ENCODE data around the gene NFKBIB.
A peak's percentile ranks its signal among the peaks of the same experiment; 100 is the strongest.

Gene NFKBIB

GRCh38 chr19:38907670-38908069, 7.9 kb downstream of the NFKBIB start:
- DNase-seq = no peak

- no peak for DNase-seq
Observed at GRCh38 chr19:38908911-38909310, 9.1 kb downstream of the NFKBIB start.

DNA sequence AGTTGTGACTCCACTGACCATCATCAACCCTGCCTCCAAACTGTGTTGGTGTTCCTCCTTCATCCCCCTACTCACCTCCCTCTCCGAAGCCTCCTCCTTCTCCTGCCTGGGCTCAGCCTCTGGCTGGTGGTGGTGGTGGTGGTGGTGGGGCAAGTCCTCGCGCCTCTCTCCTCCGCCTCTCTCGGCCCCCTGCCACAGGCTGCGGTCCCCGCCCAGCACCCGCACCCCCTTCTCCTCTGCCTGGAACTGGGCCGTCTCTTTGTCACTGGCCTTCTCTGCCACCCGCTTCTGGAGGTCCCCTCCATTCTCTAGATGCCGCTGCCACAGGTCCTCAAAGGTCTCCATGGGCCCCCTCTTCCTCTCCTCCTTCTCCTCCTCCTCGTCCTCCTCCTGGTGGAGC, 10.7 kb downstream of the NFKBIB start:
- no peak for DNase-seq

DNA sequence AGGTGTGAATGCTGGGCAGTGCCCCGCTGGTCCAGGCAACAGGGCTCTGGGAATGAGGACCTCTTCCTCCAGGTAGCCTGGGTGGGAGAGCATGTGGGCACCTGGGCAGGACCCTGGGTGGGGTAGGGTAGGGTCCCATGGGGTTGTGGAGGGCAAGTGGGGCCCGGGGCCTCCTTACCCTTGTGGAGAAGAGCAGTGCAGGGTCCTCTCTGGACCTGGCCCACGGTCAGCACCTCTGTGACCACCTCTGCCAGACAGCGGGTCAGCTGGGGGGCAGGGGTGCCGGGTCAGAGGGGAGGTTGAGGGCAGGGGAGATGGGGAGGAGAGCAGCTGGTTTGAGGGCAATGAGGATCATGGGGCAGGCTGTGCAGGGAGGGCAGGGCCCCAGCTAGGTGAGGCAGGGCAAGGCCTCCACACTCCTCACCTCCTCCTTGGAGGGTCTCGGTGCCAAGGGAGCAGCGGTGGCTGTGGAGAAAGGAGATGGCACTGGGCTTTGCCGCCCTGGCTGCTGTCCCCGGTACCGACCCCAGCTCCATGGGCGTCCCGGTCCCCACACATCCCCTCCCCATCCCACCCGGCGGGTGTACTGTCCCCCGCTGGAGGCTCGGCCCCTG, 11.7 kb downstream of the NFKBIB start:
- no peak for DNase-seq

DNA sequence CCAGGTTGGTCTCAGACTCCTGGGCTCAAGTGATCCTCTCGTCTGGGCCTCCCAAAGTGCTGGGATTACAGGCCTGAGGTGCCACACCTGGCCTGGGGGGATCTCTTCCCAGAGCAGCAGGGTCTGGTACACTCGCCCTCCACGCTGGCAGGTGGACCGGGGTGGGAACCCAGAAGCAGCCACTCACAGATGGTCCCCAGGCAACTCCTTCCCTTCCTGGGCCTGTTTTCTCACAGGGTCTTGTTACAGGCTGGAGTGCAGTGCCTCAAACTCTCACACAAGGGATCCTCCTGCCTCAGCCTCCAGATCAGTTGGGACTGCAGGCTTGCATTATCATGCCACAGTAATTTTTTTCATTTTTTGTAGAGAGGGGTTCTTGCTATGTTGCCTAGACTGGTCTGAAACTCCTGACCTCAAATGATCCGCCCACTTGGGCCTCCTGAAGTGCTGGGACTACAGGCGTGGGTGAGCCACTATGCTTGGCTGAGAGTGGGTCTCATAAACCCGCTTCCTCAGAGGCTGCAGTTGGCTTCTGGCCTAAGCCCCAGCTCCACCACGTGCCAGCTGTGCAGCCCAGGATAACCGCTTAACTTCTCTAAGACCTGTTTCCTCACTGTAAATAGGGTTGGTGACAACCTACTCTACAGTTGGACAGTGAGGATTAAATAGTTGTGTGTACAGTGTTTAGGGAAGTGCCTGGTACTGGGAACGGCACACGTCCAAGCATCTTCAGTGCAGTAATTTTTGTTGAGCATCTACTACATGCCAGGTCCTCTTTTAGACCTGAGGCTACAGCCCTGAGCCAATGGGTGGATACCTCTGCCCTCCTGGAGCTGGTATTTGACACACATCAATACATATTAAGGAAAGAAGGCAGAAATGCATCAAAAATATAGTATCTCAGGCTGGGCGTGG, 13.1 kb downstream of the NFKBIB start:
- DNase-seq = no peak

DNA sequence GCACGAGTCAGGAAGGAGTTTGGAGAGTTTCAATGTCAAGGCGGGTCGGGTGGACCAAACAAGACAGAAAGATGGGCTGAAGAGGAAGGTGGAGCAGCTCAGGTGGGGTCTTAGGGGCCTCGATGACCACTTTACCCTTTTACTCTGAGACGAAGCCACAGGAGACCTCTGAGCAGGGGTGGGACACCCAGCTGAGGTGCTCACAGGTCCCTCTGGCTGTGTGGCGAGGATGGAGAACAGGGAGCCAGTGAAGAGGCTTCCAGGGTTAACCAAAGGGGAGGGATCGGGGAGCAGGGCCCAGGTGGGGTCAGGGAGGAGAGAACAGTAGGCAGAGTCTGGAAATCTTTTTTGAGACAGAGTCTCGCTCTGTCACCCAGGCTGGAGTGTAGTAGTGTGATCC, 14.2 kb downstream of the NFKBIB start:
- DNase-seq = no peak

GRCh38 chr19:38915329-38916321, 15.9 kb downstream of the NFKBIB start:
- DNase-seq = no peak

DNA sequence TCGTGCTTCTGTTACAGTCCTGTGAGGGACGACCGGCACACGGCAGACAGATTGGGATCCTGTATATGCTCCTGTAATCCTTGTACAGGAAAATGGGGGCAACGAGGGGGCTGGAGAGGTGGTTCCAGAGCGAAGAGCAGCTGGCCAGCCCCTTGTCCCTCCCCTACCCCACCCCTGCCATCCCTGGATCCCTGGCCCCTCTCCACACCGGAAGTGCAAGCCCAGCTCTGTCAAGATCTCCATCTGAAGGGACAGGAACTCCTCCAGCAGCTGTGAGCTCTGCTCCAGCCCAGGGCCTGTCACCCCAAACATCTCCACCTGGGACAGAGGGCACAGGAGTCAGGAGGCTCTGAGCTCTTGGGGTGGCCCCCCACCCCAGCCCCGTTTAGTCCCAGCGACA, 17.7 kb downstream of the NFKBIB start:
- DNase-seq = no peak

DNA sequence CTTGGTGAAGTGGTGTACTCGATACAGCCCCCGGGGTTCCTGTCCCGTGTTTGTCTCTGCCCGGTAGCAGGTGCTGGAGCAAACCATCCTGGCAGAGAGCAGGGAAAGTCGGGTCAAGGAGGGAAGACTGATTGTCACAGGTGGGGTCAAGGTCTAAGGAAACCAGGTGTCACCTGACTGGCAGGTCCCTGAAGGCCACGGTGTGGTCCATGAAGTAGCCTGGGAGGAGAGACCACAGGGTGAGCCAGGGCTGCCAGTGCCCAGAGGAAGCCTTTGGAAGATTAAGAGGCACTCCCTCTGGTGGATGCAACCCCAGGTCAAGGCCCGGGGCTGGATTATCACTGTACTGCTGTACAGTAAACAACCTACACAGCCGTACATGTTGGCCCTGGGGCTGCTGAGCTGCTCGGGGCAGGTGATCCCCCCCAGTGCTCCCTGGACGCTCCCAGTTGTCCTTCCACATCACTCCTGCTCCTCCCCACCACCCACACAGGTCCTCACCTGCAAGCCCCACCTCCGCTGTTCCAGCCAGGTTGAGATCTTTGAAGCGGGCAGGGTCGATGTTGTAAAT, 18.2 kb downstream of the NFKBIB start:
- DNase-seq = no peak

DNA sequence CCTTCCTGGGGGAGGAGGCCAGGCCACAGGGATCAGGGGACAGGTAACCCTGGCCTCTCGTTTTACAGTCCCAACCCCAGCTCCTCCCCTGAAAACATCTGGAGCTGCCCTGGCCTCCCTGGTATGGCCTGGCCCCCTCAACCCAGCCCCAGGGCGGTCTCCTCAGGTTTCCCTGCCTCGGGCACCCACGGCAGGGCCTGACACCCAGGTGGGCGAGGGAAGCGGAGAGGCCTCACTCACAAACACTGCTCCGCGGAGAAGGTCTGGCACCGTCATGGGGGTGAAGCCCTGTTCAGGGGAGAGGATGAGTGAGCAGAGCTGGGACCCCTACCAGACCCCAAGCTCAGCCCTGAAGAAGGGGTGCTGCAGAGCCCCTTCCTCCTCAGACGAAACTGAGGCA, 18.8 kb downstream of the NFKBIB start:
- DNase-seq = no peak

DNA sequence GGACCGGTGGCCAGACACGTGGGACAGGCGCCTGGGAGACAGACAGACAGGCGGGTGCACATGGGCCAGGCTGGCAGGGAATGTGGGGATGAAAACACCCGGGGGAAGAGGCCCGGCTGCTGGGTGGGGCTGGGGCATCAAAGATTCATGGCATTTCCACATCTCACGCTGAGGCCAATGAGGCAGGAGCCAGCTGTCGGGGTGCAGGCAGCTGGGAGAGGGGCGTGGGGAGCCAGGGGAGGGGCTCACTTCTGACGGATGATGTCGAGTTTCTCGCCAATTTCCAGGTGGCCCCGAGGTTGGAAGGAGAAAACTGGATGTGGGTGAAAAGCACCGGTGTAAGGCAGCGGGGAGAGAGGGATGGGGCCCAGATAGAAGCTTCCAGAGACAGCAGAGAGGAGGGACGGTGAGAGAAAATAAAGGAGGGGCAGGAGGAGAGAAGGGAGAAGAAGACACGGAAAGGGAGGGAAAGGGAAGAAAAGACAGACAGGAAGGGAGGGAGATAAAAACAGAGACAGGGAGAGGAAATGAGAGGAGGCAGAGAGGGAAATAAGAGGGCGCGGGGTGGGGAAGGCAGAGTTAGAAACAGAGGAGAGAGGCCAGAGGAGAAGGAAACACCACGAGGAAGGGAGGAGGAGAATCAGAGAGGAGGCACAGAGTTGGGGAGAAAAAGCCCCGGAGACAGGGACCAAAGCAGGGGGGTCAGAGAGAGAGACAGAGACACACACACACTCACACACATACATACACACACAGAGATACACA, 20.2 kb downstream of the NFKBIB start:
- DNase-seq = no peak

DNA sequence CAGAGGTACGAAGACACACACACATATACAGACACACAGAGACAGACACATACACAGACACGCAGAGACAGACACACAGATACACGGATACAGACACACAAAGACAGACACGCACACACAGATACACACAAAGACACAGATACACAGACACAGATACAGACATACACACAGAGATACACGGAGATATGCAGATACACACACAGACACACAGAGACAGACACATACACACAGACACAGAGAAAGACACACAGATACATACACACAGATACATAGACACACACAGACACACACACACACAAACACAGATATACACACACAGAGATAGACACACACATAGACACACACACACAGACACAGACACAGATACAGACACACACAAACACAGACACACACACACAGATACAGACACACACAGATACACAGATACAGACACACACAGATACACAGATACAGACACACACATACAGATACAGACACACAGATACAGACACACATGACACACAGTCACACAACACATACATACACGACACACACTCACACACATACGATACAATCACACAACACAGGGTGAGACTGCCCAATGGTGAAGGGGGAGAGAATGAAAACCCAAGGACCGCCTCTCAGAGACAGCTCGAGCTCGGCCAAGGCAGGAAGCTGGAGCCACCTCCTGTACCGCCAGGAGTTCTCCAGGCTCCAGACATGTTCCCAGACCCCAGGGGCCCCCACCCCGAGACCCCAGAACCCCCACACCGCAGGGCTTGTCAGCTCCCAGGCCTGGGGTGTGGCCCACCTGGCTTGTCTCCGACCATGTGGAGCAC, 21.0 kb downstream of the NFKBIB start:
- no peak for DNase-seq

- no peak for DNase-seq
Observed at GRCh38 chr19:38921420-38922274, 21.9 kb downstream of the NFKBIB start.

GRCh38 chr19:38922482-38922881, 22.7 kb downstream of the NFKBIB start:
- DNase-seq = no peak

DNA sequence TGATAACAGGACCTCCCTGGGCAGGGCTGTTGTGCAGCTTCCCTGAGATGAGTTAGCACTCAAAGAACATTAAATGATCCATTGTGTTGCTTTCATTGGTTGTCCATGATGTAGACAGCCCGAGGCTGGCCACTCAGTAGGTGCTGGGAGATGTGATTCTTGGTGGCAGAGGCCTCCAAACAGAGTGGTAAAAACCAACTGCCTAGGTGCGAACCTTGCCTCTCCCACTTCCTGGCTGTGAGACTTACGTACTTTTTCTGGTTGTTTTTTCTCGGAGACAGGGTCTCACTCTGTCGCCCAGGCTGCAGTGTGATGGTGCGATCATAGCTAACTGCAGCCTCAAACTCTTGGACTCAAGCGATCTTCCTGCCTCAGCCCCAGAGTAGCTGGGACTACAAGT, 24.6 kb downstream of the NFKBIB start:
- DNase-seq = no peak

- DNase-seq = no peak
Observed at GRCh38 chr19:38928391-38929001, 28.7 kb downstream of the NFKBIB start.

- DNase-seq = peak; percentile 87
Observed at GRCh38 chr19:38929929-38930775, 30.4 kb downstream of the NFKBIB start, which contains the start of gene SARS2. Gene SARS2, minus strand, starts transcription at chr19:38930763. Its CDS starts 27 bp downstream, at chr19:38930736.

- DNase-seq = no peak
Observed at GRCh38 chr19:38930776-38931520, 31.2 kb downstream of the NFKBIB start, which contains the start of gene MRPS12. Gene MRPS12, plus strand, starts transcription at chr19:38930944. Its CDS starts 351 bp downstream, at chr19:38931295.

All from activated gamma-delta T cell (primary cell).